ENCODE results near the gene KATNAL1. TPM values are rescaled to one million over a fixed set of nuclear protein-coding genes. Genes with fewer than 3 reads are reported as not detected.

KATNAL1 gene
- total RNA-seq, 1 experiment from 2014 or later: 11.2 TPM

GRCh38 chr13:30341815-30342570 is 34.6 kb upstream of the KATNAL1 start:
- H2AFZ ChIP-seq (ENCODE audit: low read length): no peak overlapping the region
- TF ChIP-seq CTCF (conservative IDR thresholded peaks at IDR 0.05): no peak
- no peak overlapping the region for H3K56ac ChIP-seq (ENCODE audit: insufficient read length, low read depth, low read length)
- no peaks in the 10 kb centered on the region for H3K23me2 ChIP-seq (ENCODE audit: insufficient read length, low read depth, low read length, poor library complexity, severe bottlenecking)
- no peak overlapping the region for H3K27ac ChIP-seq (ENCODE audit: insufficient read length, low read depth, low read length)
- no peak overlapping the region for H3K18ac ChIP-seq (ENCODE audit: insufficient read length, low read depth, low read length)
- no peak overlapping the region for H4K8ac ChIP-seq (replicated peaks; ENCODE audit: insufficient read length, low read depth, low read length)
- no peak overlapping the region for H4K5ac ChIP-seq (ENCODE audit: insufficient read length, low read depth, low read length)
- Mint-ChIP-seq H3K4me3 (no peak overlapping the region), H3K27me3 (ENCODE audit: low read depth) (peaks cover 1% of the 10 kb centered on the region; the same call in 1 of the 2 replicates), H3K27ac (0 out of 7 replicates have a peak overlapping the region, but pooled peaks of 1 of the 3 experiments have one; percentile 5), H3K4me1 (peaks cover 7 to 10% of the 10 kb centered on the region in 2 experiments), H3K9me3 (no peaks in the 10 kb centered on the region), H3K36me3 (ENCODE audit: insufficient read depth in 1 of 3, low read depth in 3 of 3) (no peaks in the 10 kb centered on the region)
- no peak overlapping the region for H3K23ac ChIP-seq (ENCODE audit: insufficient read length, low read depth, low read length)
- H2BK5ac ChIP-seq (ENCODE audit: insufficient read length, low read length): no peak overlapping the region
- H3K14ac ChIP-seq (ENCODE audit: insufficient read depth, low read length): no peak overlapping the region
- H2BK12ac ChIP-seq (ENCODE audit: insufficient read length, low read depth, low read length): no peak overlapping the region
- no peaks in the 10 kb centered on the region for H3K79me1 ChIP-seq (ENCODE audit: insufficient read depth, low read depth, low read length, poor library complexity, severe bottlenecking)
- H3K4me2 ChIP-seq (ENCODE audit: insufficient read depth, insufficient read length, low read length): no peak overlapping the region
- no peaks in the 10 kb centered on the region for H3K27me3 ChIP-seq (ENCODE audit: insufficient read depth, low read length)
- no CpG with 5 or more reads among the region's 9 CpGs for WGBS (ENCODE audit: extremely low coverage, insufficient read length, low lambda C conversion rate)
- no peak overlapping the region for H2AK5ac ChIP-seq (ENCODE audit: insufficient read length, low read length)
- H2BK120ac ChIP-seq (ENCODE audit: low read depth, low read length, poor library complexity, severe bottlenecking): no peak overlapping the region
- no peak overlapping the region for H3K4ac ChIP-seq (ENCODE audit: low read depth, low read length)
- H3T11ph ChIP-seq (ENCODE audit: low read length): no peak overlapping the region
- H2BK20ac ChIP-seq (ENCODE audit: low read depth, low read length, poor library complexity, severe bottlenecking): no peak overlapping the region
- H4K20me1 ChIP-seq (ENCODE audit: control insufficient read depth, insufficient read depth, insufficient read length): no peaks in the 10 kb centered on the region
- H3K4me1 ChIP-seq (ENCODE audit: insufficient read depth, low read length): no peaks in the 10 kb centered on the region; the same call in 1 of the 2 replicates
- no peak for DNase-seq
- no peak overlapping the region for H2BK15ac ChIP-seq (ENCODE audit: low read depth, low read length)
- no peak overlapping the region for H3K9ac ChIP-seq (ENCODE audit: extremely low read depth, insufficient read length, low read length)
- no peaks in the 10 kb centered on the region for H3K79me2 ChIP-seq (ENCODE audit: insufficient read depth, low read length)
- H4K91ac ChIP-seq (ENCODE audit: insufficient read length, low read depth, low read length): no peak overlapping the region
- no peaks in the 10 kb centered on the region for H3K9me3 ChIP-seq (ENCODE audit: control insufficient read depth, low read depth, low read length)
